ENCODE data around the gene USP36. TPM values are rescaled to one million over a fixed set of nuclear protein-coding genes. Genes with fewer than 3 reads are reported as not detected.

The USP36 gene
- total RNA-seq, 1 donor = 30.8 TPM

DNA sequence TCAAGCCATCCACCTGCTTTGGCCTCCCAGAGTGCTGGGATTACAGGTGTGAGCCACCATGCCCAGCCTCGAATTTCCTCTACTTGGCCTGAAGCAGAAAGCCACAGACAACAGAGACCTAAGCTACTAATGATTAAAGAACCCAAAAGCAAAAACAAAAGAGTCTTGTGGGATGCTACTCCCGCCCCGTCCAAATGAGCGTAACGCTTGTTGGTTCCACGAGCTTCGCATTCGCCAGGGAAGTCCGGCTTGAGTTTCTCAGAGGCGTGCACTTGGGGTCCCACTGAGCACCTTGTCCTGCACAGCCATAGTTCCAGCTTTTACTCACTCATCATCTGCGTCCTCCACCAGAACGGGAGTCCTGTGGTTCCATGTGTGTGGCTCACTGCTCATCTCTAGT, 46.3 kb upstream of the USP36 start:
- Histone ChIP-seq H3K4me1 (ENCODE audit: insufficient read depth, low read length) (peaks cover 27% of the 10 kb centered on the region), H4K20me1 (ENCODE audit: insufficient read depth, low read length) (peaks cover 35% of the 10 kb centered on the region), H3K36me3 (ENCODE audit: insufficient read depth, low read length) (peaks cover 22% of the 10 kb centered on the region), H2AFZ (ENCODE audit: low read length) (no peak overlapping the region), H3K27me3 (ENCODE audit: insufficient read depth, low read length) (no peaks in the 10 kb centered on the region), H3K9me3 (ENCODE audit: low read depth, low read length) (no peaks in the 10 kb centered on the region), H3K4me2 (ENCODE audit: insufficient read depth, low read length) (no peak overlapping the region), H3K79me2 (ENCODE audit: insufficient read depth, low read length) (peaks cover 96% of the 10 kb centered on the region), H3K4me3 (ENCODE audit: insufficient read depth, low read length) (no peak overlapping the region), H3K27ac (ENCODE audit: low read depth, low read length) (no peak overlapping the region)
- TF ChIP-seq, protein P1, sequence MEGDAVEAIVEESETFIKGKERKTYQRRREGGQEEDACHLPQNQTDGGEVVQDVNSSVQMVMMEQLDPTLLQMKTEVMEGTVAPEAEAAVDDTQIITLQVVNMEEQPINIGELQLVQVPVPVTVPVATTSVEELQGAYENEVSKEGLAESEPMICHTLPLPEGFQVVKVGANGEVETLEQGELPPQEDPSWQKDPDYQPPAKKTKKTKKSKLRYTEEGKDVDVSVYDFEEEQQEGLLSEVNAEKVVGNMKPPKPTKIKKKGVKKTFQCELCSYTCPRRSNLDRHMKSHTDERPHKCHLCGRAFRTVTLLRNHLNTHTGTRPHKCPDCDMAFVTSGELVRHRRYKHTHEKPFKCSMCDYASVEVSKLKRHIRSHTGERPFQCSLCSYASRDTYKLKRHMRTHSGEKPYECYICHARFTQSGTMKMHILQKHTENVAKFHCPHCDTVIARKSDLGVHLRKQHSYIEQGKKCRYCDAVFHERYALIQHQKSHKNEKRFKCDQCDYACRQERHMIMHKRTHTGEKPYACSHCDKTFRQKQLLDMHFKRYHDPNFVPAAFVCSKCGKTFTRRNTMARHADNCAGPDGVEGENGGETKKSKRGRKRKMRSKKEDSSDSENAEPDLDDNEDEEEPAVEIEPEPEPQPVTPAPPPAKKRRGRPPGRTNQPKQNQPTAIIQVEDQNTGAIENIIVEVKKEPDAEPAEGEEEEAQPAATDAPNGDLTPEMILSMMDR (IDR thresholded peaks at IDR 0.05; ENCODE audit: extremely low read depth, low read depth, low read length) = no peak
- no peak for DNase-seq (ENCODE audit: insufficient read length, low spot score, missing footprints)

DNA sequence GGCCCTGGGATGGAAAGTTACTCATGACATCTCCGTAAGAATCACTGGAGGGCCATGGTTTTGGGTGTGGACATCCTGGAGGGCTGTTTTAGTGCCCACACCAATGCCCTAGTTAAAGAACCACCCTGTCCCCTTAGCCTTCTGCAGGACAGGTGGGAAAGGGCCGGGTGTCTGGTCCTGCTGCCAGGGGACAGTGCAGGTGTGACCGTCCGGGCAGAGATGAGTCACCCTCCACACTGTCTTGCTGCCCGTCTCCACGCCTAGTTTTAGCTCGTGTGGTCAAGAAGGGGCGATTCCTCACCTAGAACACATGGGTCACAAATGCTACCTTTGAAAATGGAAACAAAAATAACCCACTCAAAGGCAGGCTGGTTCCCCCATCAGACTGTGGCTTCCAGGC, 45.3 kb upstream of the USP36 start:
- Histone ChIP-seq H4K20me1 (ENCODE audit: insufficient read depth, low read length) (peaks cover 25% of the 10 kb centered on the region), H3K4me2 (ENCODE audit: insufficient read depth, low read length) (no peak overlapping the region)

DNA sequence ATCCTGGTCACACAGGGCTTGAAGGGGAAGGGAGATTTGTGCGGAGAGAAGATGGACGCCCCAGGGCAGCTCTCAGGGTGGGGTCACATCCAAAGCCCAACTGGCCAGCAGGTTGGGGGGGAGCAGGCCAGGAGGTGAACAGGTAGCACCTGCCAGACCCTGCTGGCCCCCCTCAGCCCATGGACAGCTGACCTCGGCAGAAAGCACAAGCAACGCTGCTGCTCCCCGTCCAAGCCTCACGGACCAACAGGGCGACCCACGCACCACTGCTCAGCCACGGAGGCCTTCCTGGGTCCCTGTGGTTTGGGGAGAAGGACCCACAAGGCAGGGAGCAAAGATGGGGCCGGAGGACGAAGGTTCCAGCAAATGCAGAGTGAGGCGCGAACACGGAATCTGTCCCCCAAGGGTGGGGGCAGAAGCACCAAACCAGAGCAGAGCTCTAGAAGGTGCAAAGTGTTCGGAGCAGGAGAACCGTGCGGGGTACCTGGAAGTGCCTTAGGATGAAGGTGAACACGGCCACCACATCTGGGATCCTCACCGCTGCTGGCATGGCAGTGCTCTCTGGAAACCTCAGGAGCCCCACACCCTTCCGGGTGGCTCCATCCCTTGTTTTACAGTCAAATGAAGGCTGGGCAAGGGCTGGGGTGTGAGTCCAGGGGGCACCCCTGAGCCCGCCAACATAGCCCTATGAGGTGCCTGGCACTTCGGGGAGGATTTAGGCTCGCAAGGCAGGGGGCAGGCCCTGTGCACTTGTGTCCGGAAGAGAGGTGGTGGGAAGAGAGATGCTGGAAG, 44.5 kb upstream of the USP36 start:
- H3K4me3 ChIP-seq (ENCODE audit: insufficient read depth, low read length) = no peak overlapping the region
- peaks cover 32% of the 10 kb centered on the region for H3K4me1 ChIP-seq (ENCODE audit: insufficient read depth, low read length)
- peaks cover 93% of the 10 kb centered on the region for H3K79me2 ChIP-seq (ENCODE audit: insufficient read depth, low read length)
- H3K27me3 ChIP-seq (ENCODE audit: insufficient read depth, low read length) = no peaks in the 10 kb centered on the region
- no peaks in the 10 kb centered on the region for H3K9me3 ChIP-seq (ENCODE audit: low read depth, low read length)
- peaks cover 23% of the 10 kb centered on the region for H4K20me1 ChIP-seq (ENCODE audit: insufficient read depth, low read length)
- peak overlapping the region; percentile 88 for H3K27ac ChIP-seq (ENCODE audit: low read depth, low read length)
- H3K36me3 ChIP-seq (ENCODE audit: insufficient read depth, low read length) = peaks cover 11% of the 10 kb centered on the region
- H3K4me2 ChIP-seq (ENCODE audit: insufficient read depth, low read length) = no peak overlapping the region
- no peak overlapping the region for H2AFZ ChIP-seq (ENCODE audit: low read length)
- DNase-seq (ENCODE audit: insufficient read length, low spot score, missing footprints) = peak; percentile 58
- TF ChIP-seq, protein P1 (IDR thresholded peaks at IDR 0.05; ENCODE audit: extremely low read depth, low read depth, low read length) = no peak

More for the DNA sequence above, 45.3 kb upstream of the USP36 start:
- H3K4me3 ChIP-seq (ENCODE audit: insufficient read depth, low read length) = no peak overlapping the region
- peaks cover 27% of the 10 kb centered on the region for H3K4me1 ChIP-seq (ENCODE audit: insufficient read depth, low read length)
- H3K9me3 ChIP-seq (ENCODE audit: low read depth, low read length) = no peaks in the 10 kb centered on the region
- H3K36me3 ChIP-seq (ENCODE audit: insufficient read depth, low read length) = peaks cover 16% of the 10 kb centered on the region
- peak; percentile 46 for DNase-seq (ENCODE audit: insufficient read length, low spot score, missing footprints)
- H3K27me3 ChIP-seq (ENCODE audit: insufficient read depth, low read length) = no peaks in the 10 kb centered on the region
- H3K79me2 ChIP-seq (ENCODE audit: insufficient read depth, low read length) = peaks cover 94% of the 10 kb centered on the region
- TF ChIP-seq, protein P1 (IDR thresholded peaks at IDR 0.05; ENCODE audit: extremely low read depth, low read depth, low read length) = no peak
- H2AFZ ChIP-seq (ENCODE audit: low read length) = no peak overlapping the region
- H3K27ac ChIP-seq (ENCODE audit: low read depth, low read length) = peak overlapping the region; percentile 2

DNA sequence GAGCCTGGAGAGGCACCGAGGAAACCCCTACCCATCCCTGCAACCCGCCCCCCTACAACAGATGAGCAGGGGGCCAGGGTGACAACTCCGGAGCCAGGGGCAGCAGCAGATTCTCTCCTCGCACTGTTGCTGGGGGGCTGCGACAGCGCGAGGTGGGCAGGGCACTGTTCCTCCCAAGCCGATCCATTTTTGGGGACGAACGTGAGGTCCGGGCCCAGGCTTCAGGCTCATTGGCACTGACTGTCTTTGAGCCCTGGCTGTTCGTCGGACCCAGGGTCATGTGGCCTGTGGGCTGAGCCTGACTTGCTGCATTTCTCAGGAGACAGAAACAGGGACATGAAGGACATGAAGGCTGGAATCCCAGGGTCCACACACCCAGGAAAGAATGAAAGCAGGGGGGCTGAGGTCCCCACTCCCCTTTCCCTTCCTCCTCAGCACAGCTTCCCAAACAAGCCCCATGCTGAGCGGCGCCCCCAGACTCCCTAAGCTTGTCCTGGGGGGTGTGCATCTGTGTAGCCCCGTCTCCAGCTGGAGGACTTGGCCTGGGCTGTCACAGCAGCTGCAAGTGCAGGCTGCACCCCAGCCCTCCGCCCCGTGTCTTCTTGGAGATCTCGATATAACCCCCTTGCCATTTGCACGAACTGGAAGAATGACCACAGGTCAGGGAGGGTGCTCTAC, 43.7 kb upstream of the USP36 start:
- Histone ChIP-seq H4K20me1 (ENCODE audit: insufficient read depth, low read length) (peaks cover 24% of the 10 kb centered on the region), H3K79me2 (ENCODE audit: insufficient read depth, low read length) (peaks cover 89% of the 10 kb centered on the region), H3K9me3 (ENCODE audit: low read depth, low read length) (no peaks in the 10 kb centered on the region), H3K27me3 (ENCODE audit: insufficient read depth, low read length) (no peaks in the 10 kb centered on the region), H3K4me1 (ENCODE audit: insufficient read depth, low read length) (peaks cover 39% of the 10 kb centered on the region), H3K4me2 (ENCODE audit: insufficient read depth, low read length) (peak overlapping the region; percentile 70), H3K36me3 (ENCODE audit: insufficient read depth, low read length) (peaks cover 11% of the 10 kb centered on the region), H3K27ac (ENCODE audit: low read depth, low read length) (peak overlapping the region; percentile 88), H2AFZ (ENCODE audit: low read length) (no peak overlapping the region), H3K4me3 (ENCODE audit: insufficient read depth, low read length) (peak overlapping the region; percentile 56)
- DNase-seq (ENCODE audit: insufficient read length, low spot score, missing footprints) = peak; percentile 81
- TF ChIP-seq, protein P1 (IDR thresholded peaks at IDR 0.05; ENCODE audit: extremely low read depth, low read depth, low read length) = no peak
